Endothelial cell of umbilical vein (primary cell): ENCODE results near the gene KCNG3. TPM values are rescaled to one million over a fixed set of nuclear protein-coding genes. Genes with fewer than 3 reads are reported as not detected.

Experiments used
- BruUV-seq: library from RNA; stranded (reverse); fragments of 400-500 nt; replicated peaks from 2 replicates; lab custom pipeline; 2021; lab: Mats Ljungman, UMichigan
- CTCF ChIA-PET: fragments of 300-600, 350-600 bp; sonication (Branson Sonifier 250); formaldehyde crosslinking; loops from one replicate; lab custom pipeline; 2021; ENCODE audit warnings: antibody characterized with exemption, inconsistent platforms; lab: Charles Lee
- POLR2A ChIA-PET: fragments of 300-600, 350-600 bp; sonication (Branson Sonifier 250); formaldehyde crosslinking; loops from one replicate; lab custom pipeline; 2021; ENCODE audit warnings: antibody characterized with exemption, inconsistent platforms; lab: Charles Lee
- DNase-seq: peaks from one replicate; pipeline ENCODE4 v3.0.0-alpha.2; 2011; ENCODE audit warnings: low read depth, low spot score
- FAIRE-seq: peaks from 2 replicates; lab custom pipeline; 2011; peaks lifted over from hg19 to GRCh38; lab: Jason Lieb, UNC
- H2AFZ ChIP-seq: 2 replicates; pipeline ENCODE4 v1.6.0; 2012; ENCODE audit warnings: low read depth, low read length, control low read depth, inconsistent platforms
- H3K27ac ChIP-seq: 2 replicates; pipeline ENCODE4 v1.5.1; 2011; ENCODE audit warnings: low read depth, mild to moderate bottlenecking, control low read depth, low read length, moderate library complexity; ENCODE audit not compliant: insufficient read depth
- H3K27me3 ChIP-seq, 2 experiments: 2 replicates each; pipeline versions ENCODE4 v1.6.0 to v1.6.1; 2011; ENCODE audit warnings: low read length in 2 of 2, mixed read lengths in 1 of 2; ENCODE audit not compliant: control insufficient read depth in 2 of 2, insufficient read depth in 2 of 2
- H3K36me3 ChIP-seq, 2 experiments: 2 replicates in 1 of 2; 3 replicates in 1 of 2; pipeline ENCODE4 v1.5.1; 2011; ENCODE audit warnings: low read length in 2 of 2, mild to moderate bottlenecking in 1 of 2, moderate library complexity in 1 of 2; ENCODE audit not compliant: control insufficient read depth in 2 of 2, insufficient read depth in 2 of 2; ENCODE audit errors: extremely low read depth in 1 of 2
- H3K4me1 ChIP-seq: 3 replicates; pipeline ENCODE4 v1.5.1; 2011; ENCODE audit warnings: mild to moderate bottlenecking, low read length; ENCODE audit not compliant: control insufficient read depth, insufficient read depth; ENCODE audit errors: extremely low read depth
- H3K4me2 ChIP-seq: 2 replicates; pipeline ENCODE4 v1.6.1; 2011; ENCODE audit warnings: low read length, control low read depth, mixed read lengths; ENCODE audit not compliant: insufficient read depth
- H3K4me3 ChIP-seq, 3 experiments: fragments of 200-600 bp in 1 of 3; sonication (generic), shearing (Covaris generic) in 1 of 3; replicated peaks in 1 of 3; 2 replicates each; pipeline ENCODE4 v1.5.1; 2011 to 2016; ENCODE audit warnings: control low read depth in 3 of 3, low read length in 3 of 3, mild to moderate bottlenecking in 2 of 3, inconsistent platforms in 1 of 3, low read depth in 1 of 3, moderate library complexity in 1 of 3; ENCODE audit not compliant: insufficient read depth in 1 of 3
- H3K79me2 ChIP-seq: 2 replicates; pipeline ENCODE4 v1.6.0; 2012; ENCODE audit warnings: low read length, inconsistent platforms; ENCODE audit not compliant: control insufficient read depth, insufficient read depth
- H3K9ac ChIP-seq: replicated peaks from 2 replicates; pipeline ENCODE3; 2011; ENCODE audit warnings: low read length, control low read depth; ENCODE audit not compliant: insufficient read depth; ENCODE audit errors: extremely low read depth
- H3K9me1 ChIP-seq: replicated peaks from 3 replicates; pipeline ENCODE4 v1.6.0; 2011; ENCODE audit warnings: mild to moderate bottlenecking, low read length; ENCODE audit not compliant: control insufficient read depth, insufficient read depth; ENCODE audit errors: extremely low read depth
- H3K9me3 ChIP-seq: replicated peaks from 2 replicates; pipeline ENCODE4 v1.5.1; 2012; ENCODE audit warnings: low read length, inconsistent platforms; ENCODE audit not compliant: control insufficient read depth, insufficient read depth
- H4K20me1 ChIP-seq: replicated peaks from 2 replicates; pipeline ENCODE3; 2011; ENCODE audit warnings: mild to moderate bottlenecking, low read length; ENCODE audit not compliant: control insufficient read depth, insufficient read depth; ENCODE audit errors: extremely low read depth
- GATA2 ChIP-seq: IDR thresholded peaks from 2 replicates; pipeline ENCODE4 v1.7.0; 2011; ENCODE audit warnings: low read depth, mild to moderate bottlenecking, moderate library complexity, mixed read lengths, low read length; ENCODE audit not compliant: insufficient read length, insufficient read depth
- JUN ChIP-seq: IDR thresholded peaks from 2 replicates; pipeline ENCODE4 v1.6.1; 2011; ENCODE audit warnings: borderline replicate concordance, low read depth; ENCODE audit not compliant: insufficient read length, insufficient read depth
- MYC ChIP-seq: IDR thresholded peaks from one replicate; pipeline ENCODE4 v1.6.1; 2011; ENCODE audit warnings: mild to moderate bottlenecking, low read depth, low read length
- POLR2AphosphoS5 ChIP-seq: IDR thresholded peaks from 2 replicates; pipeline ENCODE4 v1.6.1; 2012; ENCODE audit warnings: low read depth, mild to moderate bottlenecking, control low read depth, low read length, moderate library complexity; ENCODE audit not compliant: insufficient read depth
- dilution Hi-C: fragments of 300-500 bp; cut with MboI; formaldehyde crosslinking; loops from one replicate; pipeline ENCODE4 v1.15.0; 2019; ENCODE audit warnings: low sequenced_read_pairs; ENCODE audit not compliant: extremely low pct_ligation_motif_present
- intact Hi-C: fragments of 100-400 bp; cut with micrococcal nuclease; formaldehyde crosslinking; loops from one replicate; pipeline ENCODE4 v1.10.0; 2022
- polyA plus RNA-seq, 4 experiments: library from polyadenylated mRNA; depleted of rRNA in 3 of 4; stranded (reverse) in 3 of 4; unstranded in 1 of 4; fragments of >200 nt; gene quantifications; 2 replicates each; pipeline versions ENCODE4 v1.2.1 to v1.2.3, GENCODE V29; 2011 to 2012; ENCODE audit warnings: missing spikeins in 1 of 4
- total RNA-seq: library from RNA; stranded (reverse); gene quantifications from 2 replicates; pipeline ENCODE4 v1.2.3, GENCODE V29; 2021
- TF ChIP-seq, protein P1 (sequence below), 2 donors: IDR thresholded peaks; 1 replicate in 1 of 2; 2 replicates in 1 of 2; pipeline ENCODE4 v1.5.1; 2011; ENCODE audit warnings: low read length in 2 of 2, mild to moderate bottlenecking in 2 of 2, moderate library complexity in 2 of 2, control low read depth in 1 of 2, inconsistent platforms in 1 of 2, low read depth in 1 of 2; ENCODE audit not compliant: insufficient read depth in 1 of 2; ENCODE audit errors: extremely low read depth in 1 of 2
- TF ChIP-seq, protein P2 (sequence below): IDR thresholded peaks from 2 replicates; pipeline ENCODE4 v1.6.1; 2011; ENCODE audit not compliant: insufficient read depth, insufficient read length

The KCNG3 gene
- total and polyA plus RNA-seq, 2 donors (not counting 3 experiments of a cell fraction or from before 2014, with no cell fraction given) = 0.15 TPM; not detected in 1

DNA sequence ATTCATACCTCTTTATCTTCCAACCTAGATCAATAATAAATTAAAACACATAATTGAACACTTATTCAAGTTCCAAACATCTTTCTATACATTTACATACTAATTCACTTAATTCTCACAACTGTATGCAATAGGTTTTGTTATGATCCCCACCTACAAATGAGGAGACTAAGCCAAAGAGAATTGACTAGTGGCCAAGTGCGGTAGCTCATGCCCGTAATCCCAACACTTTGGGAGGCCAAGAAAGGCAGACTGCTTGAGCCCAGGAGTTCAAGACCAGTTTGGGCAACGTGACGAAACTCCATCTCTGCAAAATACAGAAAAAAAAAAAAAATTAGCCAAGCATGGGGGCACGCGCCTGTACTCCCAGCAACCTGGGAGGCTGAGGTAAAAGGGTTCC is 36.8 kb downstream of the KCNG3 start:
- H3K36me3 ChIP-seq = no peaks in the 10 kb centered on the region
- no TSS peak for BruUV-seq
- POLR2A ChIA-PET = no interaction called here
- no peak overlapping the region for H3K4me3 ChIP-seq
- no peak for FAIRE-seq
- H3K9me3 ChIP-seq = no peaks in the 10 kb centered on the region
- H3K9me1 ChIP-seq = no peaks in the 10 kb centered on the region
- no peaks in the 10 kb centered on the region for H3K27me3 ChIP-seq
- no peak for DNase-seq
- dilution Hi-C loops (no loop called here), intact Hi-C loops (no loop called here)
- no peaks in the 10 kb centered on the region for H3K4me1 ChIP-seq
- no peaks in the 10 kb centered on the region for H3K79me2 ChIP-seq
- no peak overlapping the region for H3K27ac ChIP-seq
- CTCF ChIA-PET = interaction anchor here (0.7 to 1.0 kb wide), 3 partner anchors 13 to 296 kb away, joined by 3 read pairs; no protein-coding TSS in a partner anchor
- no peak for TF ChIP-seq POLR2AphosphoS5
- TF ChIP-seq, protein P1, sequence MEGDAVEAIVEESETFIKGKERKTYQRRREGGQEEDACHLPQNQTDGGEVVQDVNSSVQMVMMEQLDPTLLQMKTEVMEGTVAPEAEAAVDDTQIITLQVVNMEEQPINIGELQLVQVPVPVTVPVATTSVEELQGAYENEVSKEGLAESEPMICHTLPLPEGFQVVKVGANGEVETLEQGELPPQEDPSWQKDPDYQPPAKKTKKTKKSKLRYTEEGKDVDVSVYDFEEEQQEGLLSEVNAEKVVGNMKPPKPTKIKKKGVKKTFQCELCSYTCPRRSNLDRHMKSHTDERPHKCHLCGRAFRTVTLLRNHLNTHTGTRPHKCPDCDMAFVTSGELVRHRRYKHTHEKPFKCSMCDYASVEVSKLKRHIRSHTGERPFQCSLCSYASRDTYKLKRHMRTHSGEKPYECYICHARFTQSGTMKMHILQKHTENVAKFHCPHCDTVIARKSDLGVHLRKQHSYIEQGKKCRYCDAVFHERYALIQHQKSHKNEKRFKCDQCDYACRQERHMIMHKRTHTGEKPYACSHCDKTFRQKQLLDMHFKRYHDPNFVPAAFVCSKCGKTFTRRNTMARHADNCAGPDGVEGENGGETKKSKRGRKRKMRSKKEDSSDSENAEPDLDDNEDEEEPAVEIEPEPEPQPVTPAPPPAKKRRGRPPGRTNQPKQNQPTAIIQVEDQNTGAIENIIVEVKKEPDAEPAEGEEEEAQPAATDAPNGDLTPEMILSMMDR (IDR thresholded peaks at IDR 0.05; ENCODE audit: extremely low read depth in 1 of 2, insufficient read depth in 1 of 2, low read depth in 1 of 2, low read length in 2 of 2) = peak in 1 of 2 donors; percentile 5
- no peak overlapping the region for H2AFZ ChIP-seq
- no peaks in the 10 kb centered on the region for H4K20me1 ChIP-seq
- H3K9ac ChIP-seq = no peak overlapping the region
- no peak overlapping the region for H3K4me2 ChIP-seq

DNA sequence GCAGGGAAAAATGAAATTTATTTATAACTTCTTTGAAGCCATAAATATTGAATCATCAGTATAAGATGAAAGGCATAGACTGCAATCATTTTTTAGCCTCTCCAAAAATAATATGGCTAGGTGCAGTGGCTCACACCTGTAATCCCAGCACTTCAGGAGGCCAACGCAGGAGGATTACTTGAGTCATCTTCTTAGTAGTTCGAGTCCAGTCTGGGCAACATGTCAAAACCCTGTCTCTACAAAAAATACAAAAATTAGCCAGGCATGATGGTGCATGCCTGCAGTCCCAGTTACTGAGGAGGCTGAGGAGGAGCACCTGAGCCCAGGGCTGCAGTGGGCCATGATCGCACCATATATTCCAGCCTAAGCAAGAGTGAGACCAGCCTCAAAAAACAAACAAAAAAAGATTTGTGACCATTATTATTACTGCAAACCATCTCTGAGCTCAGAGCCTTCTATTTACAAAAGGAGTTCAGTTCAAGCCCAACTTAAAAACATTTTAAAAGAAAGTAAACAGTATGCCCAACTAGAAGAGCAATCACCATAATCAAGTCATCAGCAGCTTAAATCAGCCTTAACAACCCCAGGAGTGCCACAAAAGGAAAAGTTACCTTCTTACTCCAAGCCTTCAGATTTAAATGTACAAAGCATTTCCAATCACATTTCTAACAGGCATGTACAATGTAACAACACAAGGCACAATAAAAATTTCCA is 37.5 kb downstream of the KCNG3 start:
- Histone ChIP-seq H3K9me3 (no peaks in the 10 kb centered on the region), H3K4me3 (no peak overlapping the region), H3K27me3 (no peaks in the 10 kb centered on the region), H3K9me1 (no peaks in the 10 kb centered on the region), H2AFZ (no peak overlapping the region), H3K36me3 (no peaks in the 10 kb centered on the region), H3K4me2 (no peak overlapping the region), H3K79me2 (no peaks in the 10 kb centered on the region), H3K9ac (no peak overlapping the region), H4K20me1 (no peaks in the 10 kb centered on the region), H3K27ac (no peak overlapping the region), H3K4me1 (no peaks in the 10 kb centered on the region)
- ChIA-PET POLR2A (no interaction called here), CTCF (interaction anchor here (0.7 to 1.0 kb wide), 3 partner anchors 12 to 296 kb away, joined by 3 read pairs; no protein-coding TSS in a partner anchor)
- BruUV-seq = no TSS peak
- intact Hi-C loops = no loop called here
- FAIRE-seq (no peak), DNase-seq (no peak)
- TF ChIP-seq, protein P2, sequence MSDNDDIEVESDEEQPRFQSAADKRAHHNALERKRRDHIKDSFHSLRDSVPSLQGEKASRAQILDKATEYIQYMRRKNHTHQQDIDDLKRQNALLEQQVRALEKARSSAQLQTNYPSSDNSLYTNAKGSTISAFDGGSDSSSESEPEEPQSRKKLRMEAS = no peak
- TF ChIP-seq POLR2AphosphoS5 = no peak
- TF ChIP-seq MYC = no peak
- TF ChIP-seq GATA2 = no peak
- no peak for TF ChIP-seq JUN
- dilution Hi-C loops = no loop called here
